ENCODE results near the gene FAM13A.
"Not testable (repeated sequence)": the region's sequence is repeated elsewhere in the genome, so short reads cannot be mapped to it uniquely, and the experiment has no call there.

Gene FAM13A

GRCh38 chr4:89000382-89000781 is 56.6 kb downstream of the FAM13A start:
- Histone ChIP-seq H3K27ac (ENCODE audit: low read length) (no peak overlapping the region), H3K27me3 (ENCODE audit: control insufficient read depth, insufficient read depth, low read length) (no peaks in the 10 kb centered on the region), H3K4me1 (ENCODE audit: control insufficient read depth, insufficient read depth, low read length) (no peaks in the 10 kb centered on the region), H3K4me3 (ENCODE audit: low read length) (no peak overlapping the region), H3K36me3 (ENCODE audit: control insufficient read depth, insufficient read depth, low read length) (no peaks in the 10 kb centered on the region), H3K9me3 (ENCODE audit: control insufficient read depth, insufficient read depth, low read length) (no peaks in the 10 kb centered on the region)
- DNase-seq (ENCODE audit: low read depth, low spot score): no peak
- WGBS (ENCODE audit: insufficient coverage, insufficient read length): 100% methylated on average over 1 of the region's 1 CpG

DNA sequence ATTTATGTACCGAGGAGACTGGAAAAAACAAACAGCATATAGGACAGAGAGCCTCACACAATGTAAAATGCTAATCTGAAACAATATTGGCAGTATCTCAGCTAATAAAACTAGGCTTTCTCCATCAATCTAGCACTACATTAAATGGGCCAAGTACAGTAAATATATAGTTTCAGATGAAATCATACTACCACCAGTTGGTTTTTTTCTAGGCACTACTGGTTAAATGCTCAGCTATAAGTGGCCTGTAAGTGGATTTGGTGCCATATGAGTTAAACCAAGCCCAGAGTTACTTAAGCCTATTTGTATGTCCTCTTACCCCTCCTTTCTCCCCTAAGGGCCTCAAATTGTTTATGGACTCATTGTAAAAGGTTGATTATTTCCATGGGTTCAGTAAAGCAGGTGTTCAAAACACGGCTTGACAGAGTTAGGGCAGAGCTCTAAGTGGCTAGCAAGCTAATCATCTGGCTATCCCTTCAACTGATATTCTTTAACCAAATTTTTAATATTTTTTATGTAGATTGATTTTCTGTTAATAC is 57.5 kb downstream of the FAM13A start:
- H3K36me3 ChIP-seq (ENCODE audit: control insufficient read depth, insufficient read depth, low read length): no peaks in the 10 kb centered on the region
- H3K27me3 ChIP-seq (ENCODE audit: control insufficient read depth, insufficient read depth, low read length): no peaks in the 10 kb centered on the region
- DNase-seq (ENCODE audit: low read depth, low spot score): no peak
- no peaks in the 10 kb centered on the region for H3K4me1 ChIP-seq (ENCODE audit: control insufficient read depth, insufficient read depth, low read length)
- H3K4me3 ChIP-seq (ENCODE audit: low read length): no peak overlapping the region
- H3K27ac ChIP-seq (ENCODE audit: low read length): no peak overlapping the region
- H3K9me3 ChIP-seq (ENCODE audit: control insufficient read depth, insufficient read depth, low read length): no peaks in the 10 kb centered on the region
- WGBS (ENCODE audit: insufficient coverage, insufficient read length): no CpG with 5 or more reads among the region's 2 CpGs

DNA sequence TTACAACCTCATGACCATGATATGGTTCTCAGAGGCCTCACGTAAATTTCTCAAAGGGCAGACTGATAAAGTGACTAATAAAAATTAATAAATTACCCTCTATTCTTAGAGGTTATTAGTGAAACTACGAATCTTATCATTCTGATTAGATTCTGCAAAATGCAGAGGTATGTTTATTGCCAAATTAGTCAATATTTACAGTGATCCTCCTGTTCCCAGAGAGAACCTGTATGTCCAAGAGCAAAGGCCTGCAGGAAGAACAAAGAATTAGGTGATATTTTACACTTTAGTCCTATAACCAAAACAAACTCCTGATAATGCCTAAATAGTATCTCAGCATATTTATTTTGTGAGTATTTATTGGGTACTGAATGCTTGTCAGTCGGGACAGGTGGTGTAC is 58.1 kb downstream of the FAM13A start:
- H3K4me1 ChIP-seq (ENCODE audit: control insufficient read depth, insufficient read depth, low read length): no peaks in the 10 kb centered on the region

DNA sequence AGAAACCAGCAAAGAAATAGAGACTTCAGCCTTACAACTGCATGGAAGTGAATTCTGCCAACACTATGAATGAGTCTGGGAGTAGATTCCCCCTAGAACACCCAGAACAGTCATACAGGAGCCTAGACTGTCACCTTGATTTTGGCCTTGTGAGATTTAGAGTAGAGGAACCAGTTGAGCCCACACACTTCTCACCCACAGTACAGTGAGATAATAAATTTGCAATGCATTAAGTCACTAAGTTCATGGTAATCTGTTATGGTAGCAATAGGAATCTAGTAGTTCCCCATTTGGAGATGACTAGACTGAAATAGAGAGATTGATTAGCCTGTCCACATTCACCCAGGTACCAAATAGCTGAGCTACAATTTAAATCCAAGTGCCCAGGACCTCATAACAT is 59.0 kb downstream of the FAM13A start:
- Histone ChIP-seq H3K27me3 (ENCODE audit: control insufficient read depth, insufficient read depth, low read length) (no peaks in the 10 kb centered on the region), H3K4me1 (ENCODE audit: control insufficient read depth, insufficient read depth, low read length) (no peaks in the 10 kb centered on the region), H3K36me3 (ENCODE audit: control insufficient read depth, insufficient read depth, low read length) (no peaks in the 10 kb centered on the region), H3K4me3 (ENCODE audit: low read length) (no peak overlapping the region), H3K9me3 (ENCODE audit: control insufficient read depth, insufficient read depth, low read length) (no peaks in the 10 kb centered on the region), H3K27ac (ENCODE audit: low read length) (no peak overlapping the region)
- no peak for DNase-seq (ENCODE audit: low read depth, low spot score)

More for the DNA sequence above, 58.1 kb downstream of the FAM13A start:
- no CpG with 5 or more reads among the region's 3 CpGs for WGBS (ENCODE audit: insufficient coverage, insufficient read length)
- Histone ChIP-seq H3K4me3 (ENCODE audit: low read length) (no peak overlapping the region), H3K9me3 (ENCODE audit: control insufficient read depth, insufficient read depth, low read length) (no peaks in the 10 kb centered on the region), H3K27ac (ENCODE audit: low read length) (no peak overlapping the region), H3K36me3 (ENCODE audit: control insufficient read depth, insufficient read depth, low read length) (no peaks in the 10 kb centered on the region), H3K27me3 (ENCODE audit: control insufficient read depth, insufficient read depth, low read length) (no peaks in the 10 kb centered on the region)
- DNase-seq (ENCODE audit: low read depth, low spot score): no peak

- no peaks in the 10 kb centered on the region for H3K27me3 ChIP-seq (ENCODE audit: control insufficient read depth, insufficient read depth, low read length)
- H3K9me3 ChIP-seq (ENCODE audit: control insufficient read depth, insufficient read depth, low read length): no peaks in the 10 kb centered on the region
- no peaks in the 10 kb centered on the region for H3K4me1 ChIP-seq (ENCODE audit: control insufficient read depth, insufficient read depth, low read length)
- no peak overlapping the region for H3K4me3 ChIP-seq (ENCODE audit: low read length)
- WGBS (ENCODE audit: insufficient coverage, insufficient read length): no CpG with 5 or more reads among the region's 1 CpG
- no peaks in the 10 kb centered on the region for H3K36me3 ChIP-seq (ENCODE audit: control insufficient read depth, insufficient read depth, low read length)
- H3K27ac ChIP-seq (ENCODE audit: low read length): no peak overlapping the region
- DNase-seq (ENCODE audit: low read depth, low spot score): no peak
Measured at GRCh38 chr4:88995874-88996273, 61.1 kb downstream of the FAM13A start.

- not testable (repeated sequence) for H3K36me3 ChIP-seq (ENCODE audit: control insufficient read depth, insufficient read depth, low read length); H3K4me1 ChIP-seq (ENCODE audit: control insufficient read depth, insufficient read depth, low read length); H3K4me3 ChIP-seq (ENCODE audit: low read length); H3K27me3 ChIP-seq (ENCODE audit: control insufficient read depth, insufficient read depth, low read length); H3K27ac ChIP-seq (ENCODE audit: low read length); DNase-seq (ENCODE audit: low read depth, low spot score); H3K9me3 ChIP-seq (ENCODE audit: control insufficient read depth, insufficient read depth, low read length)
- WGBS (ENCODE audit: insufficient coverage, insufficient read length): no CpG with 5 or more reads among the region's 1 CpG
Measured at GRCh38 chr4:88995257-88995656, 61.7 kb downstream of the FAM13A start.

GRCh38 chr4:88993246-88993645 is 63.7 kb downstream of the FAM13A start:
- no peak for DNase-seq (ENCODE audit: low read depth, low spot score)
- H3K4me3 ChIP-seq (ENCODE audit: low read length): no peak overlapping the region
- no peak overlapping the region for H3K27ac ChIP-seq (ENCODE audit: low read length)
- WGBS (ENCODE audit: insufficient coverage, insufficient read length): no CpG with 5 or more reads among the region's 2 CpGs
- no peaks in the 10 kb centered on the region for H3K27me3 ChIP-seq (ENCODE audit: control insufficient read depth, insufficient read depth, low read length)
- no peaks in the 10 kb centered on the region for H3K9me3 ChIP-seq (ENCODE audit: control insufficient read depth, insufficient read depth, low read length)
- no peaks in the 10 kb centered on the region for H3K36me3 ChIP-seq (ENCODE audit: control insufficient read depth, insufficient read depth, low read length)
- H3K4me1 ChIP-seq (ENCODE audit: control insufficient read depth, insufficient read depth, low read length): no peaks in the 10 kb centered on the region

DNA sequence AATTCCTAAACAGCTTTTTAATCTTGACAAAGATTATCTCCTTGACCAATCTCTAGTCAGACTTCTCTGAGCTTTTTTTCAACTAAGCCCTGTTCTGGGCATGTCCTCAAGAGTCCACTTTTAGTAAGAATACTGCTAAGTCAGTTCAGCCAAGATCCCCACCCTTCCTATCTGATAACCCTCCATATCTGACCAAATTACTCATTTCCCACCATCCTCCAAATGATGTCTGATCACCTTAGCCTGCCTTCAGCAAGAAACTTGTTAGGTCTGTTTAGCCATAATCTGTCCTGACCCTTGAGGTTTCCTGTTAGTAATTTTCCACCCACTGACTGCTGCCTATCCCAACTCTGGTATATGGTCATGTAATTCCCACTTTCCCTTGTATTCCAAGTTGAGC is 65.2 kb downstream of the FAM13A start:
- H3K27ac ChIP-seq (ENCODE audit: low read length): no peak overlapping the region
- H3K36me3 ChIP-seq (ENCODE audit: control insufficient read depth, insufficient read depth, low read length): no peaks in the 10 kb centered on the region
- DNase-seq (ENCODE audit: low read depth, low spot score): no peak

DNA sequence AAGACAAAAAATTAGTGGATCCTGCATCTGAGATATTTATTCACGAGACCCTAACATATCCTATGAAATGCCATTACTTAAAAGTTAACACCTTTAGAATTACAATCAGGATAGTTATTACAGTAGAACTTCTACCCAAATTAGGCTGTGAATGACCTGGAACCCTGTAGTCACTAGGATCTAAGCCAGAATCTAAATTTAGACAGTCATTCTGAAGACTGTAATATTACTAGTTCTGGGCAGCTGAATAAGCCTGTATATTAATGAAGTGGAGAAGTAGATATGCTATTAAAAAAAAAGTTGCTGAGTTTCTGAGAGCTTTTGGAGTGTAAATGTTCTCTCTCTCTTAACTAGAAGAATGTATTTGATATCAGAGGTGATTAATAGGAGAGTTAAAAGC is 67.0 kb downstream of the FAM13A start:
- Histone ChIP-seq H3K9me3 (ENCODE audit: control insufficient read depth, insufficient read depth, low read length) (no peaks in the 10 kb centered on the region), H3K27me3 (ENCODE audit: control insufficient read depth, insufficient read depth, low read length) (no peaks in the 10 kb centered on the region), H3K36me3 (ENCODE audit: control insufficient read depth, insufficient read depth, low read length) (no peaks in the 10 kb centered on the region), H3K4me3 (ENCODE audit: low read length) (no peak overlapping the region), H3K27ac (ENCODE audit: low read length) (no peak overlapping the region), H3K4me1 (ENCODE audit: control insufficient read depth, insufficient read depth, low read length) (no peaks in the 10 kb centered on the region)
- no peak for DNase-seq (ENCODE audit: low read depth, low spot score)
- WGBS (ENCODE audit: insufficient coverage, insufficient read length): no CpG with 5 or more reads among the region's 1 CpG

More for the DNA sequence above, 65.2 kb downstream of the FAM13A start:
- H3K9me3 ChIP-seq (ENCODE audit: control insufficient read depth, insufficient read depth, low read length): no peaks in the 10 kb centered on the region
- H3K27me3 ChIP-seq (ENCODE audit: control insufficient read depth, insufficient read depth, low read length): no peaks in the 10 kb centered on the region
- no peaks in the 10 kb centered on the region for H3K4me1 ChIP-seq (ENCODE audit: control insufficient read depth, insufficient read depth, low read length)
- H3K4me3 ChIP-seq (ENCODE audit: low read length): no peak overlapping the region

DNA sequence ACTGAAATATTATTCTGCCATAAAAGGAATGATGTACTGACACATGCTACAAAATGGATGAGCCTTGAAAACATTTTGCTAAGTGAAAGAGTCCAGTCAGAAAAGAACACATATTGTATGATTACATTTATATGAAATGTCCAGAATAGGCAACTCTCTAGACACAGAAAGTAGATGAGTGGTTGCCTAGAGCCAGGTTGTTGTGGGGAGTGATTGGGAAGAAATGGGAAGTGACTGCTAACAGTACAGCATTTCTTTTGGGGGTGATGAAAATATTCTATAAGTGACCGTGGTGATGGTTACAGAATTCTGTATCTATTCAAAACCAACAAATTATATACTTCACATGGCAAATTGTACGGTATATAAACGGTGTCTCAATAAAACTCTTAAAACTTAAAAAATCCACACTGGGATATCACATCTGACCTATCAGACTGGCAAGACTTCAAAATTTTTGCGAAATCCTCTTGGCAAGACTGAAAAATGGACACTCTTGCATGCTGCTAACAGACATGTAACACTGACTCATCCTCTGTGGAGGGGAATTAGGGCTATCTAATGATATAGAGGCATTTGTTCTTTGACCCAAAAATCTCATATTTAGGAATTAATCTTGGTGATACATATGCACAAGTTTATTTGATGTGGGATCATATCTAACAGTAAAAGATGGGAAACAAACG is 71.8 kb downstream of the FAM13A start:
- Histone ChIP-seq H3K27ac (ENCODE audit: low read length) (no peak overlapping the region), H3K36me3 (ENCODE audit: control insufficient read depth, insufficient read depth, low read length) (no peaks in the 10 kb centered on the region), H3K4me3 (ENCODE audit: low read length) (no peak overlapping the region), H3K4me1 (ENCODE audit: control insufficient read depth, insufficient read depth, low read length) (no peaks in the 10 kb centered on the region), H3K9me3 (ENCODE audit: control insufficient read depth, insufficient read depth, low read length) (no peaks in the 10 kb centered on the region), H3K27me3 (ENCODE audit: control insufficient read depth, insufficient read depth, low read length) (no peaks in the 10 kb centered on the region)
- WGBS (ENCODE audit: insufficient coverage, insufficient read length): no CpG with 5 or more reads among the region's 5 CpGs
- DNase-seq (ENCODE audit: low read depth, low spot score): no peak

DNA sequence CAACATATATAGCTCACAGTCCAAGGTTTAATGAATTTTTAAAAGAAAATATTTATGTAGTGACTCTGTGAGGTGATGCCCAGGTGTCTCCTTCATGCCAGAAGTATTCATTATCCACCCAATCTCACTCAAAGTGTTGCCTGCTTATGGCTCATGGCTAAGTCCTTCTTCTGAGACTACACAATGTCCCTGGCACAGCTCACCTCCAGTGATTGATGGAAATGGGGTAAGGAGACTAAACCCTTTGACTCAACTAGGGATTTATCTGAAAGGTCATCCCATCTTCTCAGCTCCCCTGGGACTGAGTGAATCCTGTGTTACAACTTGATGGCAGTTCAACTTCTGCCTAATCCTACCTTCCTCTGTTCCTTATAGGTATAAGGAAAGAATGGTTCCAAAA is 74.2 kb downstream of the FAM13A start:
- DNase-seq (ENCODE audit: low read depth, low spot score): no peak
- Histone ChIP-seq H3K4me1 (ENCODE audit: control insufficient read depth, insufficient read depth, low read length) (no peaks in the 10 kb centered on the region), H3K27ac (ENCODE audit: low read length) (no peak overlapping the region), H3K36me3 (ENCODE audit: control insufficient read depth, insufficient read depth, low read length) (no peaks in the 10 kb centered on the region), H3K9me3 (ENCODE audit: control insufficient read depth, insufficient read depth, low read length) (no peaks in the 10 kb centered on the region), H3K4me3 (ENCODE audit: low read length) (no peak overlapping the region), H3K27me3 (ENCODE audit: control insufficient read depth, insufficient read depth, low read length) (no peaks in the 10 kb centered on the region)
